Left lung (tissue), 10 donors: ENCODE data around the gene BCAS3. TPM values are rescaled to one million over a fixed set of nuclear protein-coding genes. Genes with fewer than 3 reads are reported as not detected.

Source experiments
- ATAC-seq: fragments of 200-7000 bp; cut with Tn5 transposase; one replicate; pipeline ENCODE4 v1.9.1; 2020; ENCODE audit warnings: moderate library complexity
- DNase-seq, 4 donors: peaks; one replicate each; pipeline ENCODE4 v3.0.0-alpha.2; 2013 to 2020
- H3K27ac ChIP-seq, 2 donors: fragments of 200-600 bp; sonication (generic) in 1 of 2; one replicate each; pipeline versions ENCODE4 v1.5.0 to v1.8.0; 2020 to 2021
- H3K27me3 ChIP-seq, 2 donors: fragments of 200-600 bp; sonication (generic) in 1 of 2; one replicate each; pipeline versions ENCODE4 v1.5.0 to v1.8.0; 2020 to 2021
- H3K36me3 ChIP-seq, 2 donors: fragments of 200-600 bp; sonication (generic) in 1 of 2; one replicate each; pipeline versions ENCODE4 v1.5.0 to v1.8.0; 2020 to 2021
- H3K4me1 ChIP-seq, 2 donors: fragments of 200-600 bp; one replicate each; pipeline ENCODE4 v1.8.0; 2021
- H3K4me3 ChIP-seq, 2 donors: fragments of 200-600 bp; sonication (generic) in 1 of 2; one replicate each; pipeline versions ENCODE4 v1.5.0 to v1.8.0; 2020 to 2021; ENCODE audit warnings: mild to moderate bottlenecking in 1 of 2
- H3K9me3 ChIP-seq, 2 donors: fragments of 200-600 bp; sonication (generic) in 1 of 2; one replicate each; pipeline versions ENCODE4 v1.5.0 to v1.8.0; 2020 to 2021
- CTCF ChIP-seq, 2 donors: fragments of 200-600 bp; sonication (generic) in 1 of 2; IDR thresholded peaks; one replicate each; pipeline versions ENCODE4 v1.5.0 to v1.8.0; 2021; ENCODE audit warnings: antibody characterized with exemption in 2 of 2
- intact Hi-C, 2 donors: fragments of 100-400 bp; cut with DNase I; formaldehyde crosslinking; loops; one replicate each; pipeline versions ENCODE4 v1.11.2 to v1.14.2; 2022
- polyA plus RNA-seq, 6 donors: library from polyadenylated mRNA; unstranded; fragments of 120-200 nt; gene quantifications; one replicate each; pipeline ENCODE4 v1.2.1, GENCODE V29; 2013; ENCODE audit not compliant: insufficient read length in 6 of 6
- total RNA-seq, 2 donors: library from RNA; stranded (reverse); fragmentation: NEBNext Ultra II Directional; extraction: Animal tissue kit (Norgen Biotek cat#: 25700); gene quantifications; one replicate each; pipeline ENCODE4 v1.2.1, GENCODE V29; 2021
- donor health status: DM: no; HTN: yes; CAD: no.
- donor health status: DM: no; HTN: no; CAD: no.

The BCAS3 gene
- total and polyA plus RNA-seq, 8 donors = 21.2 to 29.6 (median 28.0) TPM

DNA sequence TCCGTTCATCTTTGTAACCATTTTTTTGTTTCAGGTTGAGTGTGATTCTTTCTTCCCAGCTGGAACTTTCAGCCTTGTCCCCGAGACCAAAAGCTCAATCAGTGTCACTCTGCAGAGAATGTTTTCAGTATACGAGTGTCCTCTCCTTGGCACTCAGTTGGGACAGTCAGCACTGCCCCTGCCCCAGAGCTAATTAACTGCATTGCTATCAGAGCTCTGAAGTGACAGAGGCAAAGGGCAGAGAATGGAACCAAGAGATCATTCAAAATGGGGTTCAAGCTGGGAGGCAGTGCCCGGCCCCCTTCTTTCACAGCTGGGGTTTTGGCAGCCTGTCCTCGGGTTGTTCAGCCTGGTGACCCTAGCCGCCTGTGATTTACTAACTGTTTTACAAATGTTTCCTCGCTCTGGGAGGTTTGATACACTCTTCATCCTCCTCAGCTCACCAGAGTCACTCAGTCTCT, 526.0 kb downstream of the BCAS3 start:
- ATAC-seq = peak; percentile 6

DNA sequence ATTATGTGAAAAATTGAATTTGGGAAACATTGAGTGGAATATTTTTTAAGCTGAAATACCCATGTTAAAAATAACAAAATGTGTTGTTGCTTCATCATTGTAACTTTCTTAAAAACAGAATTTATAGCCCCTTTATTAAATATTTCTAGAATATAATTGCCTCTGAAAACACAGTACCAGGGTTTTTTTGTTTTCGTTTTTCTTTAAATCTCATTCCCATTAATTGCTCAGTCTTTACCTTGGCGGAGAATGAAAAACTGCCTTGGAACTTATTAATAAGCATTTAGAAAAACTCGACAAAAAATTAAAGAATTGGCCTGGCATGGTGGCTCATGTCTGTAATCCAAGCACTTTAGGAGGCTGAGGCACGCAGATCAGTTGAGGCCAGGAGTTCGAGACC, 526.8 kb downstream of the BCAS3 start:
- intact Hi-C loops = no loop called here
- Histone ChIP-seq H3K4me1 (peaks cover 11 to 22% of the 10 kb centered on the region in 2 donors), H3K27ac (peak overlapping the region in 1 of 2 donors; percentile 66), H3K27me3 (no peaks in the 10 kb centered on the region), H3K9me3 (no peaks in the 10 kb centered on the region), H3K4me3 (no peak overlapping the region), H3K36me3 (no peaks in the 10 kb centered on the region)
- DNase-seq = no peak
- ATAC-seq = no peak
- TF ChIP-seq CTCF (IDR thresholded peaks at IDR 0.05) = no peak

More for the DNA sequence above, 526.0 kb downstream of the BCAS3 start:
- peak in 2 of 4 donors; percentile 84 to 87 for DNase-seq
- Histone ChIP-seq H3K27ac (peak overlapping the region; percentile 1 to 66), H3K4me3 (no peak overlapping the region), H3K4me1 (peaks cover 11 to 22% of the 10 kb centered on the region in 2 donors), H3K9me3 (no peaks in the 10 kb centered on the region), H3K36me3 (no peaks in the 10 kb centered on the region), H3K27me3 (no peaks in the 10 kb centered on the region)
- no peak for TF ChIP-seq CTCF (IDR thresholded peaks at IDR 0.05)
- intact Hi-C loops = no loop called here

DNA sequence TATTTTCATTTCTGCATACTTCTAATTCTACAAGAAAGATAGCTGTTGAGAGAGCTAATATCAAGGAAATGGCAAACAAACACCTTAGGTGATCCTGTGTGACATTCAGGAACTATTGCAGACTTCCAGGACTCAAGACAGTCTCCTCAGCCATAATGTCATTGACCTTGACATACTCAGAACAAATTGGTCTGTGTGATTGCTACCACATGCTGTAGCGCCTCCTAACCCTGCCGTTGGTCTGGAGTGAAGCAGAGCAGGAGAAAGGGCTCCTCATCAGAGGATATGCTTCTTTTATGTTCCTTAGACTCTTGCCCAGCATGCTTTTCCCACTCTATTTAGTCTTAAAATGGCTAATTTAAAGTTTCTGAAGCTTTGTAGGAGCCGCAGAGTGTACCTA, 527.8 kb downstream of the BCAS3 start:
- TF ChIP-seq CTCF (IDR thresholded peaks at IDR 0.05) = no peak
- no peaks in the 10 kb centered on the region for H3K9me3 ChIP-seq
- intact Hi-C loops = no loop called here
- ATAC-seq = no peak
- H3K4me3 ChIP-seq = no peak overlapping the region
- peaks cover 11 to 21% of the 10 kb centered on the region in 2 donors for H3K4me1 ChIP-seq
- no peaks in the 10 kb centered on the region for H3K36me3 ChIP-seq
- no peaks in the 10 kb centered on the region for H3K27me3 ChIP-seq
- no peak for DNase-seq
- H3K27ac ChIP-seq = peak overlapping the region in 1 of 2 donors; percentile 21

GRCh38 chr17:61205931-61206330, 528.3 kb downstream of the BCAS3 start:
- DNase-seq (no peak), ATAC-seq (no peak)
- TF ChIP-seq CTCF (IDR thresholded peaks at IDR 0.05) = no peak
- no peaks in the 10 kb centered on the region for H3K36me3 ChIP-seq
- H3K9me3 ChIP-seq = no peaks in the 10 kb centered on the region
- intact Hi-C loops = no loop called here
- H3K4me3 ChIP-seq = no peak overlapping the region
- peaks cover 11 to 15% of the 10 kb centered on the region in 2 donors for H3K4me1 ChIP-seq
- H3K27ac ChIP-seq = no peak overlapping the region
- H3K27me3 ChIP-seq = no peaks in the 10 kb centered on the region

GRCh38 chr17:61206922-61207321, 529.3 kb downstream of the BCAS3 start:
- intact Hi-C loops = no loop called here
- H3K36me3 ChIP-seq = no peaks in the 10 kb centered on the region
- no peaks in the 10 kb centered on the region for H3K27me3 ChIP-seq
- H3K9me3 ChIP-seq = no peaks in the 10 kb centered on the region
- peak overlapping the region in 1 of 2 donors; percentile 82 for H3K27ac ChIP-seq
- ATAC-seq (no peak), DNase-seq (no peak)
- H3K4me1 ChIP-seq = peaks cover 11% of the 10 kb centered on the region in 2 donors
- TF ChIP-seq CTCF (IDR thresholded peaks at IDR 0.05) = no peak
- no peak overlapping the region for H3K4me3 ChIP-seq
